GM19035 (cell line): ENCODE results near the gene RPTOR.

Experiments used
- ATAC-seq: cut with Tn5 transposase; IDR thresholded peaks from one replicate; pipeline ENCODE4 v1.9.1; 2021; ENCODE audit not compliant: unreplicated experiment

The RPTOR gene

GRCh38 chr17:80664217-80664790, 119.7 kb downstream of the RPTOR start:
- ATAC-seq = no peak

DNA sequence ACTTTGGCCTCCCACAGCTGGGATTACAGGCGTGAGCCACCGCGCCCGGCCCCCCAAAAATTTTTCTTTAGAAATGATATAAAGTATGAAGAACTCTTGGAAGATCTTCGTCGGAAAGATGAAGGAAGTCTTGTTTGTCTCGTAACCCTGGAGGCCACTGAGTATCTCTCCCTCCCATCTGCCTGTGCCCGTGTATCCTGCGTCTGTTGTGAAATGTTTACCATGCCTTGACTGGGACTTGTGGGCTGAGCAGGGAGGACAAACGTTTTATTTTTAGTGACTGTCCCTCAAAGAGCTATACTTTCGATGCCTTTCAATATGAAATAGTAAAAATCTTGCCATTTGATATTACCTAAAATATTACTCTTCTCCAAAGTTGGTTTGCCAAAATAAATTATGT, 121.2 kb downstream of the RPTOR start:
- no peak for ATAC-seq

DNA sequence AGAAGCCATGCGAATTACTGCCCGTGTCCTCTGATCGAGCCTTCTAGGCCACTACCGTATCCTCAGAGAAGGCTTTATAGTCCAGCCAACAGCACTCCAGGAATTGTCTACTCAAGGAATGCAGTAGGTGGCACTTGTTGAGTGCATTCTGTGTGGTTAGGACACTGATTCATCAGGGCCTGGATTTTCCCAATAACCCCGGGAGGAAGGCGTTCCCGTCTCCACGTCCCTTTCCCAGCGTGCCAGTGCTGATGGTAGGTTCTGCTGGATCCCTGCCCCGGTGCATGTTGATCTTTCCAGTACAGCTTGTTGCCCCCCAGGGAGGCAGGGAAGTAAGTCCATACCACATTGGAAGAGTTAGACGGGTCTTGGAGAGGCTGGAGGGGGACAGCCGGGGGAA, 122.2 kb downstream of the RPTOR start:
- no peak for ATAC-seq

GRCh38 chr17:80667462-80668277, 123.0 kb downstream of the RPTOR start:
- ATAC-seq = no peak

DNA sequence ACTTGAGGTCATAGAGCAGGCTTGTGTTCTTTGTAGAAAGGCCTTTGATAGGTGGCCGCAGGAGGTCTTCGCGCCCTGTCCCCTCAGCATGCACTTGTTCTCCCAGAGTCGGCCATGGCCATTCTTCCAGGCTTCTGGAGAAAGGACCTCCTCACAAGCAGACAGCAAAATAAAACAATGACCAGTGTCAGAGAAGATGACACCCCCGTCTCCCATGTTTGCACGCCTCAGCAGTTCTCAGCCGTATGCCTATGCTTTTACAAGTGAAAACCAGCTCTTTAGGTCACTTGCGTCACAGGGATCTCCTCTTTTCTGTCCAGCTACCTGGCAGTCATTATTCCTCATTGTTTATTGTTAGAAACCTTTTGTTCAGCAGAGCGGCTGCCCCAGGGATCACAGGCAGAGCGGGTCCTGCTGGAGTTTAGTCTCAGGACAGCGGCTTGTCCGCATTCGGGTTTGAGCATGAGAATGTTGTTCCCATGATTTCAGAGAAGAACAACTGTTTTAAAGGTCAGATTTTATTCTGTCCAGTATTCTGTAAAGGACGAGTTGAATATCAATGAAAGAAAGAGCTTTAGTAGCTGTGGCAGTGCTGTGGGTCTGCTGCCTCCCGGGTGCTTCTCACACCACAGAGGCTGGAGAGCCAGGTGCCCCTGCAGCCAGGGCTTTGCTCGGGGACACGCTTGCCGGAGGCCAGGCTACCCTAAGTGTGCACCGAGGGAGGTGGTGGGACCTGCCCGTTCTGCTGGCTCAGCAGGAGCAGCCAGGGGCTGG, 123.9 kb downstream of the RPTOR start:
- ATAC-seq = no peak

DNA sequence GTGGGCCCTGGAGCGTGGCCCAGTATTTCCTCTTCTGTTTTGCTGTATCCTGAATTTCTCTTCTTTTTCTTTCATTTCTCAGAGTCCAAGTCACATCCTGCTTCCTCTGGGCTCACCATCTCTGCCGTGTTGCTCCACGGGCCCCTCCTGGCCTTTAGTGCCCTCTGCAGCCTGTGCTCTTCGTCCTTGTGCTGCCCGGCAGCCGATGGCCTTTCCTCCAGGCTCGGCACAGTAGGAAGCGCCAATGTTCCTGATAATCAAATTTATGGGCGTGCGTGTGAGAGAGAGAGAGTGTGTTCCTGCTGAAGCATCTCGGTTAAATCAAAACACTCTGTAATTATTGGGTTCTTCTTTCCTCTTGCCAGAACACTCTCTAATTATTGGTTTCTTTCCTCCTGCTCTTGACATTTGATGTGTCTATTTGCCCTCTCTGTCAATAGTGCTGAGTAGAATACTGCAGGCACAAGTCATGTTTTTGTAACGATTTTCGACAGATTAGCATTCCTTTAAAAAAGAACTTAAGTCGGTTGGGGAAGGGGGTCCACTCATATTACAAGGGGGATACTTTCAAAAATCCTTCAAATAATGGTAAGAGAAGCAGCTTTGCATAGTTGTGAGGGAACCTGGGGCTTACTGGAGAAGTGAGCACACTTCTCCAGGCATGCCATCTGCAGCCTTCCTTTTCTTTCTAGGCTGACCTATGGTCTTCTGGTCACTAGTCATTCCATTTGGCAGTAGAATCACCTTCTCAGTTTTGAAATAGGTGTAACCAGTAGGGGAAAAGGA, 126.6 kb downstream of the RPTOR start:
- no peak for ATAC-seq

DNA sequence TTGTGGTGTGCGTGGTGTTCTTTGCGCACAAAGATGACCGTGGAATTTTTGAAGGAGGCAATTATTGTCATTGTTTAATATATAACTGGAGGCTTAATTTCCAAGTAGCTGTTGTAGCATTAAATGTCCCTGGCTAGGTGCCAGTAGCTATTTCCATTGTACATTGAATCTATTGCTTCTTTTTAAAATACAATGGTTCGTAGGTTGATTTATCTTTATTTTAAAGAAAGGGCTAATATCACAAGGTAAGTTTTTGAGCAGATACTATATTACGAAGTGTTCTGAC, 127.1 kb downstream of the RPTOR start:
- no peak for ATAC-seq

- ATAC-seq = no peak
Measured at GRCh38 chr17:80673152-80673920, 128.7 kb downstream of the RPTOR start.

- no peak for ATAC-seq
Measured at GRCh38 chr17:80675438-80676095, 130.9 kb downstream of the RPTOR start.

DNA sequence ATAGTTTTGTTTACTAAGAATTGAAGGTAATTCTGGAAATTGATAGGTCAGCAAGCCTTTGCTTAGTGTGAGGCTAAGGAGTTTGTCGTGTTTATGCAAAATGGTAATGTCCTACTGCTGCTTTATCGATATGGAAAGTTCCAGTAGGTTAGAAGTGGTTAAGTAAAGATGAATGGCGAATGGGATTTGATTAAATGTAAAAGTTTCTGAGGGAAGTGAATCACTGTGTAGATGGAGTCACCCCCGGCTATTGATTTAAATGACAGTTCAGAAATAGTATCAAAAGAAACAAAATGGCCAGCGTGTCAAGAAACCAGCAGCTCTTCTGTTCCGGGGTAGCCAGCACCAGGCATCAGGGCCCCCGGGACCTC, 131.4 kb downstream of the RPTOR start:
- no peak for ATAC-seq

- ATAC-seq = no peak
Measured at GRCh38 chr17:80676564-80676963, 131.9 kb downstream of the RPTOR start.

DNA sequence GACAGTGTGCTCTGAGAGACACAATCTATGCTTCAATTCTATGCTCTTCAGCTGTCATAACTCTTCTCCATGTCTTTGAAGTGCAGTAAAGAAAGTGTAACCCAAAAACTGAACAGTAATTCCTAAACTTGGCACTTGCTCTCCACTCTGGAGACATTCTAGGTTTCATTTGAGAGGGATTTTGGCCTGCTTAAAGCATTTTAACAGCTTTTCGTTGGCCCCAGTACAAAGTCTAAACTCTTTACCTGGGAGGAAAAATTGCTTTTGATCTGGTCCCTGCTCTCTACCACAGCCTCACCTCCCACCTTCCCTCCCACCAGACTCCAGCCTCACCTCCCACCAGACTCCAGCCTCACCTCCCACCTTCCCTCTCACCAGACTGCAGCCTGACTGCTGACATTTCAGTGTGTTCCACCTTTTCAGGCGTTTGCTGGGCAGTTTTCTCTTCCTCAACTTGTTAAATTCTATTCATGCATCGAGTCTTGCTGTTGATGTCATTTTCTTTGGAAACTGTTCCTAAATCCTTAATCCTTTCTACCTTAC, 132.6 kb downstream of the RPTOR start:
- ATAC-seq = no peak

- no peak for ATAC-seq
Measured at GRCh38 chr17:80679816-80680215, 135.2 kb downstream of the RPTOR start.

GRCh38 chr17:80681215-80681614, 136.6 kb downstream of the RPTOR start:
- no peak for ATAC-seq

DNA sequence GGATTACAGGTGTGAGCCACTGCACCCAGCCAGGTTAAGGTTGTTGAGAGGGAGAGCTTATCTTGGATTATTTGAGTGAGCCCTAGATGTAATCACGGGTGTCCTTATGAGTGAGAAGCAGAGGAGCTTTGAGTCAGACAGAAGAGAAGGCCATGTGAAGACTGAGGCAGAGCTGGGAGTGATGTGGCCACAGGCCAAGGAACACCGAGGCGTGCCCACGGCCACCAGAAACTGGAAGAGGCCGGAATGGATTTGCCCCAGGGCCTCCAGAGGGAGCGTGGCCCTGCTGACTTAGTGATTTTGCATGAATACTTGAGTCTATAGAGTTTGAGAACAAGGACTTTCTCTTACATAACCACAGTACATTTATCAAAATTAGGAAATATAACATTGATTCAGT, 137.7 kb downstream of the RPTOR start:
- ATAC-seq = no peak

GRCh38 chr17:80683625-80684104, 139.0 kb downstream of the RPTOR start:
- no peak for ATAC-seq

DNA sequence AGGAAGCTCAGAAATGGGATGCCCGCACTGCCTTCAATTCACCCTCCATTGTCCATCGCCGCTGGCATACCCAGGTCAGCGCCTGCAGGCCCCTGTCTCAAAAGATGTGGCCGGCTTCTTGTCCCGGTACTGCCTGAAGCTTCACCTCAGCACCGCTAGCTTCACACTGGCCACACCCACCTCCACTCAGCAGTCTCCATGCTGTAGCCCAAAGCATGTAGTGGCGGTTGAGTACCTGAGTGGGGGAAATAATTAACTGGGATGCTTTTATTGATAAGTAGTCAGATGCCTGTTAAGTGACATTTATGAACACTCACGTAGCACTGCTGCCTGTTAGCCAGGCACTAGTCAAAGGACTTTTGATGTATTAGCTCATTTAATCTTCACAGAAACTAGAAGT, 143.2 kb downstream of the RPTOR start:
- ATAC-seq = no peak

DNA sequence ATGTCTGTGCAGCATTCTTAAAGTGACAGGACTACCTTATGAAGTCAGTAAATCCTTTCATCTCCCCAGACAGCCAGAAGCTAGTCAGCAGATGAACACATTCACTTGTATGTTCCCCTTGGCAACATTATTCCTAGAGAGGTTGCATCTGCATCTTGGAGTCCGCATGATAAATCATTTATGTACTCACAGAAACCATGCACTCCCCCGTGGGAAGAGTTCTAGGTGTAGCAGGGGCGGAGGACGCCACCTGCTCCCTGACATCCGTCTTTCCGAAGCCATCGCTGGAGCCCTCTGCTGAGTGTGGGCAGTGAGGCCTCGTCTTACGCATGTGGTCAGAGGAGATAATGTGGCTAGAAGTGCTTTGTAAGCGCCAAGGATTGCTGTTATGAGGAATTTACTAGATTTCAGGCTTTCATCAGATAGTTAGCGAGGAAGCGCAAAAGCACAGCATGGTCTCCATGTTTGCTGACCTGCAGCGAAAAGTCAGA, 144.5 kb downstream of the RPTOR start:
- no peak for ATAC-seq

- ATAC-seq = no peak
Measured at GRCh38 chr17:80691784-80692183, 147.1 kb downstream of the RPTOR start.
